ENCODE data around the gene EPRS1.

DNA sequence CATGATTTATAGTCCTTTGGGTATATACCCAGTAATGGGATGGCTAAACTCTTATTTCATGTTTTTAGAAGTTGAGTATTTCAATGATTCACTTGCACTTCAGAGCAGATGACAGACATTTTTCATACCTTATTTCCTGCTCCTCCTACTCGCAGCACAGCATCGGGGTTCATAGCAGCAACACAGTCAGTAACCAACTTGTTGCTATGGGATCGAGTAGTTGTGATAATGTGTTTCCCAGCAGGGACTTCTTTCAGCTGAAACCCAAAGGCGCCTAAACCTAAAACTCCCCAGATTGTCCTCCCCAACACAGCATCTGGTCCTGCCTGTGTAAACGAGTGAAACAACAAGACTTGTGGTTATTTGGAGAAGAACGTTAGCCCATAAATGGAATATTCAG, 16.3 kb upstream of the EPRS1 start:
- TF ChIP-seq, protein P1, sequence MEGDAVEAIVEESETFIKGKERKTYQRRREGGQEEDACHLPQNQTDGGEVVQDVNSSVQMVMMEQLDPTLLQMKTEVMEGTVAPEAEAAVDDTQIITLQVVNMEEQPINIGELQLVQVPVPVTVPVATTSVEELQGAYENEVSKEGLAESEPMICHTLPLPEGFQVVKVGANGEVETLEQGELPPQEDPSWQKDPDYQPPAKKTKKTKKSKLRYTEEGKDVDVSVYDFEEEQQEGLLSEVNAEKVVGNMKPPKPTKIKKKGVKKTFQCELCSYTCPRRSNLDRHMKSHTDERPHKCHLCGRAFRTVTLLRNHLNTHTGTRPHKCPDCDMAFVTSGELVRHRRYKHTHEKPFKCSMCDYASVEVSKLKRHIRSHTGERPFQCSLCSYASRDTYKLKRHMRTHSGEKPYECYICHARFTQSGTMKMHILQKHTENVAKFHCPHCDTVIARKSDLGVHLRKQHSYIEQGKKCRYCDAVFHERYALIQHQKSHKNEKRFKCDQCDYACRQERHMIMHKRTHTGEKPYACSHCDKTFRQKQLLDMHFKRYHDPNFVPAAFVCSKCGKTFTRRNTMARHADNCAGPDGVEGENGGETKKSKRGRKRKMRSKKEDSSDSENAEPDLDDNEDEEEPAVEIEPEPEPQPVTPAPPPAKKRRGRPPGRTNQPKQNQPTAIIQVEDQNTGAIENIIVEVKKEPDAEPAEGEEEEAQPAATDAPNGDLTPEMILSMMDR (IDR thresholded peaks at IDR 0.05), result no peak
- TF ChIP-seq POLR2A (IDR thresholded peaks at IDR 0.05), result no peak

All from uterus (tissue), 2 donors.